Dermis microvascular lymphatic vessel endothelial cell (primary cell): ENCODE results near the gene SLC4A3. TPM values are rescaled to one million over a fixed set of nuclear protein-coding genes. Genes with fewer than 3 reads are reported as not detected.
"Not testable (repeated sequence)": the region's sequence is repeated elsewhere in the genome, so short reads cannot be mapped to it uniquely, and the experiment has no call there.

Experiments
- DNase-seq, 2 donors: peaks; one replicate each; pipeline versions ENCODE4 v3.0.0 to v3.0.0-alpha.2; 2010; ENCODE audit warnings: low read depth in 2 of 2
- total RNA-seq: library from RNA; depleted of rRNA; stranded (reverse); fragments of >200 nt; gene quantifications from 2 replicates; pipeline ENCODE4 v1.2.1, GENCODE V29; 2014

SLC4A3 gene
- total RNA-seq, 1 donor from 2014 or later, result 0.13 TPM

GRCh38 chr2:219644801-219645480 lies 17.5 kb downstream of the SLC4A3 start:
- DNase-seq, result no peak

GRCh38 chr2:219645631-219646527 lies 18.4 kb downstream of the SLC4A3 start:
- DNase-seq, result peak in 1 of 2 donors; percentile 17

- DNase-seq, result no peak
Observed at GRCh38 chr2:219648176-219648575, 20.7 kb downstream of the SLC4A3 start.

- DNase-seq, result no peak
Observed at GRCh38 chr2:219648963-219649362, 21.5 kb downstream of the SLC4A3 start.

- no peak for DNase-seq
Observed at GRCh38 chr2:219650426-219651248, 23.2 kb downstream of the SLC4A3 start.

GRCh38 chr2:219651656-219652055 lies 24.2 kb downstream of the SLC4A3 start:
- DNase-seq, result not testable (repeated sequence)

DNA sequence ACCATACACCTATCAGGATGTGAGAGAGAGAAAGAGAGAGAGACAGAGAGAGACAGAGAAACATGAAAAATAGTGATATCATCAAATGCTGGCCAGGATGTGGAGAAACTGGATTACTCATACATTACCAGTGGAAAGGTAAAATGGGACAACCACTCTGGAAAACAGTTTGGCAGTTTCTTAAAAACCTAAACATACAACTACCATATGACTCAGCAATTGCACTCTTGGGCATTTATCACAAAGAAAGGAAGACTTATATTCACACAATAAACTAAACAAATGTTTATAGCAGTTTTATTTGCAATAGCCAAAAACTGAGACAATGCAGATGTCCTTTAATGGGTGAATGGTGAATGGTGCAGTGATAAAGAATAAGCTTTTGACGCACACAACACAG lies 29.1 kb downstream of the SLC4A3 start:
- no peak for DNase-seq

DNA sequence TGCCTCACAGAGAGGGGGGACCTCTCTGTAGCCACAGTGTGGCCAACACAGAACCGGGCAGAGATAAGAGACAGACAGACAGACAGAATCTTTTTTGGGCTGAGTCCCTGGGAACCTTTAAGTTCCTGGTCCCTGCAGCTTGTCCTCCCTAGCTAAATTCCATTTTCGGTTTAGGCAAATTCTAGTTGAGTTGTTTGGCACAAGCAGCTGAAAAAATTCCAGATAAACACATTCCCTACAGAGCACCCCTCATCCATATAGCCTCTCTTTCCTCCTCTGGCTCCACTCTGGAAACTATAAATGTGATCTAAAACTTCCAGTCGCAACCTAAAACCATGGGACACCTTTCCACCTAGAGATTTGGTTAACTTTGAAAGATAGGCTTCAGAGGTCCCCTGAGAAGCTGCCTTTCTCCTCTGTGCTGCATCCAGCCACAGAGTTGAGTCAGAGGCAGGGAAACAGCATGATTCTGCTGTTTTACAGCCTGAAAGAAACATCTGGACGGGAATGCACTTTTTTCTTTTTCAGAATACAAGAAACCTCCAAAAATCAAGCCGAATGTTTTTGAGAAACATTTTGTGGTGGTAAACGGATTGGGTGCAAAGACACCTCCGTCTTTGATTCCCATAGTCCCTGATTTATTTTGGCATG lies 30.9 kb downstream of the SLC4A3 start:
- no peak for DNase-seq

DNA sequence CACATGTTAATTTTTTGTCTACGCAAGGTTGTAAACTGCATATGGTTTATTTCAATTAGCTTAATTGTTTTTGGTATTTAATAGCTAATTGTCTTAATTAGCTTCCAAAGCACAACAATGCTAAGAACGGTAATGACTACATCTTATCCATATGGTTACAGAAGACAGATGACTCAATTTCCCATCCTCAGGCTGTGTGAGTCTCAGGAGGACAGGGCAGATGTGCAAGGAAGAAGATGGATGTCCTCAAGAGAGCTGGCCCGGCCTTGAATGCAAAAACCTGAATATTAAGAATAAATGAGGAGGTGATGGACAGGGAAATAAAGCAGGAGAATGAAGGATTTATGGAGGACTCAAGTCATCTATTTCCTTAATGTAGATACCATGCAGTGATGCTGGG lies 31.4 kb downstream of the SLC4A3 start:
- no peak for DNase-seq

DNA sequence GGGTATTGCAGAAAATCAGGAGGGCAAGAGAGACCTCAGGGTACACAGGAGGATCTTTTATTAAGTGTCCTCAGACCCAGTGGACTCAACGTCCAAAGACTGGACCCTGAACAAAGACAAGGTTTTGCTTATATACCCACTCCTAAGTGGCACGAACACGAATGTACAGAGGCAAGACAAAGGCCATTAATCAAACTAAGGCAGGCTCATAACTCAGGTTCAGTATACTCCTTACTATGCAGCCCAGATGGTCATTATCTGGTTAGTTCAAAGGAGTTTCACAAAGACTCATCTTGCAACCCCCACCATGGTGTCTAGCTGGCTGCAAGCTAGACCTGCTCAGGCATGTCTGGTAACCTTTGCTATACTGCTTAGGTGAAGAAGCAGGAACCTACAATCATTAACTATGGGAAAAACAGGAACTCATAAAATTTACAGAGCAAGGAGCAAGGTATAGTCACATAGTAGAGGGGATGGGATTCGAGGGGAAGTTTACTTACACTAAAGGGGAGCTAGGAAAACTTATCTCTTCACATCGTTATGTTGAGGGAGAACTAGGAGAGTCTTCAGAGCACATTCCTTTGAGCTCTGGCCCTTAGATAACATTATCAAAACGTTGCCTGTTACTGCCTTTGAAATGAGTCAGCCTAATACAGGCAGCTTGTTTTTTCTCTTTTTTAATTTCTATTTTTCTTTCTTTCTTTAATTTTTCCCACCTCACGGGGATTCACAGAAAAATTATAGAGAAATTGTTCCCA lies 33.9 kb downstream of the SLC4A3 start:
- no peak for DNase-seq

- DNase-seq, result no peak
Observed at GRCh38 chr2:219661955-219662395, 34.5 kb downstream of the SLC4A3 start.

DNA sequence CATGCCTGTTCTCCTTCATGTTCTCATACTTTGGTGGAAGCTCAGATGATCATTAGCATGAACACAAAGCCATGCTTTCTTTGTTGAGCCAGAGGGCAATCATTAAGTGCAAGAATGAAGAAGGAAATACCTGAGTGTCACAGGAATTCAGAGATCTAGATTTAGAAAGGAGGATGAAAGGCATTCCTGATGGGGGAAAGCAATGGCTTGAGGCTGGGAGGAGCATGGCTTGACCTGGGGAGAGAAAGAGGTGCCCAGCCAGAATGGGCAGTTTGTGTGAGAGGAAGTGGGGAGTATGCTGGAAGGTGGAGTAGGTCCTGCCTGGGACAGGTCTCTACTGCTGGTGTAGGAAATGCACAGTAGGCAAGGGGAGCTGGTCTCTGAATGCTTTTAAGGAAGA lies 35.1 kb downstream of the SLC4A3 start:
- no peak for DNase-seq

- no peak for DNase-seq
Observed at GRCh38 chr2:219663116-219663762, 35.8 kb downstream of the SLC4A3 start.

DNA sequence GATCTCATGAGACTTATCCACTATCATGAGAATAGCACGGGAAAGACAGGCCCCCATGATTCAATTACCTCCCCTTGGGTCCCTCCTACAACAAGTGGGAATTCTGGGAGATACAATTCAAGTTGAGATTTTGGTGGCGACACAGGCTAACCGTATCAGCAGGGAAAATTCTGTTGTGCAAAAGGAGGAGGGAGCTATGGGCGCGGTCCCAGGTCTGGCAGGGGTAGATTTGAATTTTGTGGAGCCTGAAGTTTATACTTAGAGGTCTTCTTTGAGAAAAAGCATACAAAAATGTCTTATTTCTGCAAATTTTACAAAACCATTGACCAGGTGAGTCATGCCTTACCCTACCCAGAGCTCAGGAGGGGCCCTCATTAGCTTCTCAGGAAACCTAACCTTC lies 36.6 kb downstream of the SLC4A3 start:
- DNase-seq, result no peak

DNA sequence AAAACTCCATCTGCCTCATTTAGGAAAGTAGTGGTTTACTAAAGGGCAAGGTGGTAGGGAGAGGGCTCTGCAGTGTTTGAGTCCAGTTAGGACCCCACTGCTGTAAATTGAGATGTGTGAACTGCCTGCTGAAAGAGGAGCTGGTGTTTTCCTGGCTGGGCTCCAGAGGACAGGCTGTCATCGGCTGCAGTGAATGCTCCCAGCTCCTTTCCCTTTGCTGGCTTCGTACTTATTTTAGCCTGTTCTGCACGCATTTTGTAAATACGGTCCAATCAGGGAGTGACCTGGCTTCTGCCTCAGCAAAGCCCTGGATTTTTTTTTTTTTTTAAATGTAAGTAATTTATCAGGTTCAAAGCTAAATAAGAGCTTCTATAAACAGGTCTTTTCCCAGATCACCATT lies 37.5 kb downstream of the SLC4A3 start:
- no peak for DNase-seq

DNA sequence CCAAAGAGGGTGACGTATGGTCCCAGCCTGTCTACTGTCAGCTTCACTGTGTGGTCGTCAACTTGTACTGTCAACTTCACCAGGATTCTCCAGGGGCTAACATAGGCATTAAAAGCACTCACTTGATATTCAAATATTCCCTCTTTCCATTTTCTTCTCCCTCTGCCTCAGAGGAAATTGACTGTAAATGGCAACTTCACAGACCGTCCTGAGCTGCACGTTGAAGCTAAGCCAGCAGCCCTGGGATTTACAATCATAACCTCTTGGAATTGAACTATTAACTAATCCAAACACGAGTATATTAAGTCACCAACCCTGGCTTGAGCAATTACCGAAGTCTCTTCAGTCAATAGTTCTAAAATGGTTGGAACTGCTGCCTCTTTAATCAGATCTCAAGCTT lies 38.5 kb downstream of the SLC4A3 start:
- no peak for DNase-seq

DNA sequence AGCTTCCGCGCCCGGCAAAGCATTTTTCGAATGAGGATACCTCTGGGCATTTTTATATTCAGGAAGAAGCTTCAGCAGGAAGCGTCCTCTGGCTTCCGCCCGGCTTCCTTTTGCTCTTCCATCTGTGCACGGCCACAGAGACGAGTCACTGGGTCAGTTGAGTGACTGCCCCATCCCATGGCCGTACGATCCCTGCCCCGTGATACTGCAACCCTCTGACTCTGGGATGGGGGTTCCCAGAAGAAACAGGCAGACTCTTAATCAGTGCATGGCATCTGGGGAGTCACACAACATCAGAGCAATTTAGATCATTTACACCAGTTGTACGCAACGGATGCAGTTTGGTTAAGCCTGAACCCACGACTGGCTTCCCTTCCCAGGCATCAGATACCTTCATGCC lies 40.9 kb downstream of the SLC4A3 start:
- DNase-seq, result no peak

GRCh38 chr2:219670386-219670785 lies 43.0 kb downstream of the SLC4A3 start:
- DNase-seq, result no peak

DNA sequence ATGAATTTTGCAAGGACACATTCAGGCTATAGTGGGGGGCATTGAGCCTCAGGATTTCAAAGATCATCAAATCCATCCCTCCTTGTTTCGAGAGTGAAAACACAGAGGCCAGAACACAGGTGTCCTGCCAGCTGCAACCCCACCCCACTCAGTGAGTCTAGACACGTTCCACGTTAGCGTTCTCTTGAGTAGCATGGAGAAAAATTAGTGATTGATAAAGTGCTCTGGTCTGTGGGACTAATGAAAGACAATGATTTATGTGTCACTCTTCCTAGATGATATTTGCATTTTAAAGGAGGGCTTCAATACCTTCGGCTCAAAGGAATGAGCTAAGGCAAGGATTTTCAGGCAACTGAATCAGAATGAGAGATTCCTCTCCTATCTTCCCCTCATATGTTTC lies 43.8 kb downstream of the SLC4A3 start:
- no peak for DNase-seq

DNA sequence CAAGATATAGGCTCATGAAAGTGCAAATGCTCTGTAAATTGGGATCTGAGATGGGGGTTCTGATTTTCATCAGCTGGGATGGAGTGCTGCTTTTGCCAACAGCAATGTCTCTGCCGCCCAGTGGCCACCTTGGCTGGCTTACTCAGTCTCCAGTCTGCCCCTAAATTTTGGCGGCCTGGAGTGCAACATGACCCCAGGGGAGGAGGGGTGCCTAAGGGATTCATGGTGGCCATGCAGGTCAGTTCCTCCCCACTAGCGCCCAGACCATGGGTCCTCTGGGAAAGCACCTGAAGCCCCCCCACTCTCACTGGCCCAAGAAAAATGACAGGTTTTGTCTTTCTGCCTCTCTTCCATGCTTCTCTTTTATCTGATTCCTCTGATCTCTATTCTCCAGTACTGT lies 45.0 kb downstream of the SLC4A3 start:
- no peak for DNase-seq
